Naive thymus-derived CD4-positive, alpha-beta T cell (primary cell): ENCODE data around the gene PTMA. TPM values are rescaled to one million over a fixed set of nuclear protein-coding genes. Genes with fewer than 3 reads are reported as not detected.

Source experiments
- ATAC-seq: fragments of 150-1000 bp; cut with Tn5 transposase; 2 replicates; pipeline ENCODE4 v1.10.0; 2021; ENCODE audit warnings: mild to moderate bottlenecking, moderate library complexity
- CTCF ChIA-PET: fragments of 350-600 bp; sonication (Branson Sonifier 250); formaldehyde crosslinking; loops from one replicate; lab custom pipeline; 2021; ENCODE audit warnings: antibody characterized with exemption; lab: Charles Lee
- POLR2A ChIA-PET: fragments of 350-600 bp; sonication (Branson Sonifier 250); formaldehyde crosslinking; loops from one replicate; lab custom pipeline; 2021; ENCODE audit warnings: antibody characterized with exemption, inconsistent platforms; lab: Charles Lee
- DNase-seq, 9 donors: peaks; one replicate each; pipeline versions ENCODE4 v3.0.0 to v3.0.0-alpha.2; 2020 to 2022; ENCODE audit warnings: mixed read lengths in 1 of 9
- H3K27ac ChIP-seq: one replicate; pipeline ENCODE4 v1.7.0; 2013; ENCODE audit warnings: mild to moderate bottlenecking, low read depth, low read length, moderate library complexity
- H3K27me3 ChIP-seq, 2 donors: one replicate each; pipeline ENCODE4 v1.7.0; 2013; ENCODE audit warnings: low read length in 2 of 2, mild to moderate bottlenecking in 2 of 2, moderate library complexity in 2 of 2; ENCODE audit not compliant: control insufficient read depth in 2 of 2, insufficient read depth in 2 of 2
- H3K36me3 ChIP-seq, 3 experiments: 1 replicate in 2 of 3; 2 replicates in 1 of 3; pipeline ENCODE4 v1.7.0; 2013; ENCODE audit warnings: low read length in 3 of 3, mild to moderate bottlenecking in 3 of 3, moderate library complexity in 1 of 3; ENCODE audit not compliant: insufficient read depth in 3 of 3, control insufficient read depth in 2 of 3
- H3K4me1 ChIP-seq, 2 donors: one replicate each; pipeline ENCODE4 v1.7.0; 2013; ENCODE audit warnings: low read length in 2 of 2, mild to moderate bottlenecking in 2 of 2, moderate library complexity in 1 of 2; ENCODE audit not compliant: control insufficient read depth in 2 of 2, insufficient read depth in 2 of 2
- H3K4me3 ChIP-seq: 2 replicates; pipeline ENCODE4 v1.7.0; 2013; ENCODE audit warnings: mild to moderate bottlenecking, low read length
- H3K9me3 ChIP-seq, 3 experiments: 1 replicate in 2 of 3; 2 replicates in 1 of 3; pipeline ENCODE4 v1.7.0; 2013; ENCODE audit warnings: low read length in 3 of 3; ENCODE audit not compliant: control insufficient read depth in 2 of 3
- H3K27ac Mint-ChIP-seq, 9 donors: one replicate each; pipeline ENCODE4 v1.8.0; 2020 to 2022; ENCODE audit warnings: mixed read lengths in 9 of 9, mild to moderate bottlenecking in 8 of 9, moderate library complexity in 5 of 9, inconsistent platforms in 2 of 9
- H3K27me3 Mint-ChIP-seq, 5 donors: one replicate each; pipeline ENCODE4 v1.8.0; 2021 to 2022; ENCODE audit warnings: mixed read lengths in 5 of 5, mild to moderate bottlenecking in 1 of 5
- H3K36me3 Mint-ChIP-seq, 5 donors: one replicate each; pipeline ENCODE4 v1.8.0; 2020 to 2022; ENCODE audit warnings: mixed read lengths in 5 of 5, mild to moderate bottlenecking in 3 of 5, inconsistent platforms in 1 of 5
- H3K4me1 Mint-ChIP-seq, 7 donors: one replicate each; pipeline ENCODE4 v1.8.0; 2020 to 2022; ENCODE audit warnings: mixed read lengths in 7 of 7, mild to moderate bottlenecking in 3 of 7, inconsistent platforms in 1 of 7
- H3K4me3 Mint-ChIP-seq, 10 donors: one replicate each; pipeline ENCODE4 v1.8.0; 2020 to 2022; ENCODE audit warnings: mild to moderate bottlenecking in 10 of 10, mixed read lengths in 10 of 10, moderate library complexity in 6 of 10, inconsistent platforms in 2 of 10
- H3K9me3 Mint-ChIP-seq, 11 donors: one replicate each; pipeline ENCODE4 v1.8.0; 2020 to 2022; ENCODE audit warnings: mixed read lengths in 11 of 11, mild to moderate bottlenecking in 4 of 11, inconsistent platforms in 1 of 11, moderate library complexity in 1 of 11
- intact Hi-C, 2 donors: fragments of 100-400 bp; cut with micrococcal nuclease; formaldehyde crosslinking; loops; one replicate each; pipeline ENCODE4 v1.15.1; 2023
- polyA plus RNA-seq, 2 donors: library from polyadenylated mRNA; unstranded; fragments of 300-500 nt; fragmentation: Illumina TruSeq; gene quantifications; one replicate each; pipeline ENCODE4 v1.2.3, GENCODE V29; 2021
- total RNA-seq, 6 experiments: library from RNA in 5 of 6; stranded (reverse) in 5 of 6; gene quantifications; 1 replicate in 5 of 6; 2 replicates in 1 of 6; pipeline ENCODE4 v1.2.3 and lab custom pipeline; 2021 to 2026

Gene PTMA
- total and polyA plus RNA-seq, 7 experiments from 2014 or later = 1,211 to 2,051 (median 1,324) TPM

DNA sequence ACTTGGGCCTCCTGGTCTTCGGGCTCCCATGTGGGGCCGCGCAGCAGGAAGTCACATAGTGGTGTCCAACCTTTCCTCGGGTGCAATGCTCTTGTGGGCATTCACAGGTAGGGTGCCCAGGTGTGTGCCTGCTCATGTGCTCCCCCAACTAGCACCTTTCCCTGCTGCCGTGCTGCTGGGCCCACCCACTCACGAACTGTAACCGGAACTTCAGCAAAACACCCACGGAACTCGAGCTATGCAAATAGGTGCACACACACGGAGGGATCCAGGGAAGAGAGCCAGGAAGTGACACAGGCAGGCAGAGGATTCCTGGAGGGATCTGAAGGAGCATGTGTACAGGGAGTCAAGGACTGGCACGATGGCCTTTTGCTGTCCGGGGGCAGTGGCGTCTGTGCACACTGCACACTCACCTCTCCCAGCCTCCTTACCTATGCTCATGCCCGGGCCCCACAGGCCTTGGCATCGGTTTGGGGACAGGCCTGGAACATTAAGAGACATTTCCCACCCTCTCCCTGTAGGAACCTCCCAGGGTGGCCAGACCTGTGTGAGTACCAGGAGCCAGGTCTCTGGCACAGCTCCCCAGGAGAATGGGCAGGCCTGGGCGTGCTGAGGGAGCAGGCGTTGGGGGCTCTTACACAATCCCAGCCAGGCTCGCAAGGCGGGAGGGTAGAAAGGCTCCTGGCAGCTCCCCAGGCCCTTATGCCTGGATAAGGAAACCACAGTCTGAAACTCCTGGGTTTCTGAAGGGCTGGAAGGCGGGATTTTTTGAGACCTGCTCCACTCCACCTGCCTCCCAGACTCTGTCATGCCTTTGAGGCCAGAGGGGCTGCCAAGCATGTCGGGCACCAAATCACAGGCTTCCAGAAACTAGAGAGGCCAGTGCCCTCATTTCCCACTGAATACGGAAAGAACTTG is 6.6 kb upstream of the PTMA start:
- intact Hi-C loops = loop anchor here in 1 of 2 donors (10.0 kb wide), 2 partner anchors 647 to 1287 kb away; partner anchors contain the start of genes PSMD1 and SP100
- peaks cover 0 to 21% (median 11%) of the 10 kb centered on the region in 7 donors for H3K4me1 Mint-ChIP-seq
- POLR2A ChIA-PET = interaction anchor here (1.1 to 8.8 kb wide), 4 partner anchors 10 to 40 kb away, joined by 4 to 241 read pairs (median 9); no protein-coding TSS in a partner anchor

DNA sequence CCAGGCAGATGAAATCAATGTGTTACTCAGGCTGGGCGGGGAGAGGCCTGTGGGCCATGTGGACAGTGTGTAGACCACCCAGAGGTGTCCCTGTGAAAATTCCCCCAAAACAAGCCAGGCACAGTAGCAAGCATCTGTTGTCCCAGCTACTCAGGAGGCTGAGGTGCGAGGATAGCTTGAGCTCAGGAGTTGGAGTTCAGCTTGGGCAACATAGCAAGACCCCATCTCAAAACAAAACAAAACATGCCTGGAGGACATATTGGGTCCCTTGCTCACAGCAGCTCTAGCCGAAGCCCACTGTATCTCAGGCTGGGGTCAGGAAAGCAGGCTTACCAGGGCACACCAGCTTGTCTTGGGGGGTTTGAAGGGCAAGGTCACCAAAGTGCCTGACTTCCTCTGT is 4.3 kb upstream of the PTMA start:
- no peaks in the 10 kb centered on the region for H3K9me3 ChIP-seq
- Mint-ChIP-seq H3K4me1 (peaks cover 0 to 23% (median 12%) of the 10 kb centered on the region in 7 donors), H3K27ac (peak overlapping the region in 2 of 9 donors; percentile 10 to 66), H3K9me3 (peaks cover 0 to 6% (median 0%) of the 10 kb centered on the region in 11 donors), H3K36me3 (peaks cover 0 to 15% (median 3%) of the 10 kb centered on the region in 5 donors), H3K27me3 (peaks cover 0 to 4% (median 0%) of the 10 kb centered on the region in 5 donors), H3K4me3 (peak overlapping the region in 8 of 10 donors; percentile 21 to 55 (median 40))
- H3K27me3 ChIP-seq = no peaks in the 10 kb centered on the region
- peaks cover 11 to 12% of the 10 kb centered on the region in 2 donors for H3K4me1 ChIP-seq
- H3K36me3 ChIP-seq = peaks cover 0 to 11% (median 0%) of the 10 kb centered on the region in 3 experiments
- intact Hi-C loops = loop anchor here in 1 of 2 donors (10.0 kb wide), 2 partner anchors 649 to 1289 kb away; partner anchors contain the start of genes PSMD1 and SP100
- no peak for DNase-seq
- H3K4me3 ChIP-seq = no peak overlapping the region
- no peak overlapping the region for H3K27ac ChIP-seq
- ChIA-PET POLR2A (interaction anchor here (0.7 to 8.8 kb wide), 4 partner anchors 10 to 240 kb away, joined by 3 to 241 read pairs (median 12); partner anchors contain the start of gene NCL), CTCF (interaction anchor here (0.8 to 4.2 kb wide), 7 partner anchors 11 to 103 kb away, joined by 3 to 27 read pairs (median 3); no protein-coding TSS in a partner anchor)
- ATAC-seq = no peak

More for the DNA sequence above, 6.6 kb upstream of the PTMA start:
- H3K36me3 ChIP-seq = no peaks in the 10 kb centered on the region
- CTCF ChIA-PET = interaction anchor here (1.5 to 4.2 kb wide), 4 partner anchors 13 to 90 kb away, joined by 3 to 27 read pairs (median 12); no protein-coding TSS in a partner anchor
- H3K4me3 ChIP-seq = no peak overlapping the region
- Mint-ChIP-seq H3K27ac (no peak overlapping the region), H3K4me3 (no peak overlapping the region), H3K36me3 (peaks cover 0 to 13% (median 0%) of the 10 kb centered on the region in 5 donors), H3K27me3 (no peaks in the 10 kb centered on the region), H3K9me3 (no peaks in the 10 kb centered on the region)
- H3K27me3 ChIP-seq = no peaks in the 10 kb centered on the region
- peaks cover 11 to 12% of the 10 kb centered on the region in 2 donors for H3K4me1 ChIP-seq
- no peak overlapping the region for H3K27ac ChIP-seq
- ATAC-seq (no peak), DNase-seq (no peak)
- no peaks in the 10 kb centered on the region for H3K9me3 ChIP-seq

DNA sequence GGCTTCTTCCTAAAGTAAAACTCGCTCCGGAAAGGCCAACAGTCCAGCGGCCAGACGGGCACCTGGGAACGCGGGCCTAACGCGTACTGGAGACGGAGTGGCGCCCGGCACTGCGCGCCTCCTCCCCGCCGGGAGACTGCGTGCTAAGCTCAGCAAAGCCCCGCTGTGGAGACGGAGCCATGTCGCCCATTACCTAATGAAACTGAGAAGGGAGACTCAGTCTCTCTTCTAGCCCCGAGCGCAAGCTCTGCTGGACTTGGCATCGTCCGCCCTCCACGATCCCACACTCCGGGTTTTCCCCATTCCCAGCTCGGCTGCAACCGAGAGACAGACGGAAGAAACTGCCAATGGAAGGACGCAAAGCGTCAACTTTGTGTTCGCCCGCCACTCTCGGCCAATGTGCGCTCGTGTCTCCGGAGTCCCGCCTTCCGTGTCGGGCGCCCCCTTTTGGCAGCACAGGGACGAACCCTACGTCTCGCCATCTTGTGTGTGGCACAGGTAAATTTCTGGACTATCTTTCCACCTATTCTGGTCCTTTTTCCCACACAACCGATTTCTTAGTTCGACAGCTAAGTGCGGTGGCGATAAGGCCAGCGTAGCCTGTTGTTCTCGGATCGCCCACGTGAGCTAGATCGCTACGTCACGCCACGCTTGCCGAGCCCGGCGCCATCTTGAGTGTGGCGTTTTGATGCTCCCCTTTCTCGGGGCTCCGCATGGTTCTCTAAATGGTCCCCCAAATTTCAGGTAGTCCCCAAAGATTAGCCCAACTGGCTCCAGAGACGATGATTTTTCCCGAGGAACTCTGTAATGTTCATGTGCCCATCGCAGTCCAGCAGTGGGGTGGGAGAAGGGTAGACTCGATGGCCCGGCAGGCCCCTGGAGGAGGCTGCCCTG is 1.3 kb upstream of the PTMA start:
- POLR2A ChIA-PET = interaction anchor here (0.7 to 8.8 kb wide), 29 partner anchors 8 to 1712 kb away, joined by 3 to 241 read pairs (median 5); partner anchors contain the start of gene NCL
- H3K27me3 ChIP-seq = no peaks in the 10 kb centered on the region
- peak; percentile 96 to 99 (median 97) for DNase-seq

DNA sequence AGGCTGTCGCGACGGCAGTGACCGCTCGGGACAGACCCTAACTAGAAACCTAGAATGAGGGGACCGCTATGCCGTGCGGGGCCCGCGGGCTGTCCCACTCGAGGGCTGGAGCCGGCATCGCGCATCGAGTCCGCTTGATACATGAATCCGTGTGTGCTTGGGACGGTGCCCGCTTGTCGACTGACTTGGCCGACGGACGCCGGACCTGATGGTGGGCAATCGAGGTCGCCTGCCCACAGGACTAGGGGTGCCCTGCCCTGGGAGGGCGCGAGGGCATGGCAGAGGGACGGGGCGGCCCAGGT is 749 bp upstream of the PTMA start:
- Histone ChIP-seq H3K27ac (peak overlapping the region; percentile 100), H3K9me3 (no peaks in the 10 kb centered on the region), H3K4me3 (peak overlapping the region; percentile 78), H3K36me3 (peaks cover 11 to 40% (median 12%) of the 10 kb centered on the region in 3 experiments), H3K4me1 (peaks cover 25 to 27% of the 10 kb centered on the region in 2 donors), H3K27me3 (no peaks in the 10 kb centered on the region)
- H3K36me3 Mint-ChIP-seq = peaks cover 10 to 34% (median 14%) of the 10 kb centered on the region in 5 donors
- ATAC-seq = no peak
- peak overlapping the region; percentile 95 to 99 (median 97) for H3K4me3 Mint-ChIP-seq
- DNase-seq = peak in 1 of 9 donors; percentile 61
- peaks cover 0 to 12% (median 0%) of the 10 kb centered on the region in 11 donors for H3K9me3 Mint-ChIP-seq
- POLR2A ChIA-PET = interaction anchor here (0.9 to 8.8 kb wide), 18 partner anchors 9 to 843 kb away, joined by 3 to 241 read pairs (median 5); partner anchors contain the start of genes EIF4E2, NCL, PDE6D and TIGD1
- peaks cover 17 to 40% (median 29%) of the 10 kb centered on the region in 7 donors for H3K4me1 Mint-ChIP-seq
- intact Hi-C loops = loop anchor here (1.0 to 10.0 kb wide), 10 partner anchors 45 to 1560 kb away; partner anchors contain the start of genes PDE6D (in 2 of the 2), COPS7B (in 1 of the 2), NCL (in 1 of the 2) and PSMD1 (in 1 of the 2)
- H3K27me3 Mint-ChIP-seq = peaks cover 0 to 6% (median 0%) of the 10 kb centered on the region in 5 donors
- H3K27ac Mint-ChIP-seq = peak overlapping the region; percentile 100
- CTCF ChIA-PET = interaction anchor here (1.2 to 1.5 kb wide), 4 partner anchors 8 to 52 kb away, joined by 3 to 7 read pairs (median 4); no protein-coding TSS in a partner anchor

More for the DNA sequence above, 1.3 kb upstream of the PTMA start:
- Mint-ChIP-seq H3K9me3 (peaks cover 0 to 12% (median 0%) of the 10 kb centered on the region in 11 donors), H3K4me3 (peak overlapping the region; percentile 95 to 99 (median 97)), H3K36me3 (peaks cover 4 to 28% (median 12%) of the 10 kb centered on the region in 5 donors), H3K27ac (peak overlapping the region; percentile 100), H3K27me3 (peaks cover 0 to 6% (median 0%) of the 10 kb centered on the region in 5 donors), H3K4me1 (peaks cover 11 to 34% (median 23%) of the 10 kb centered on the region in 7 donors)
- Histone ChIP-seq H3K27ac (peak overlapping the region; percentile 100), H3K4me1 (peaks cover 19 to 21% of the 10 kb centered on the region in 2 donors), H3K4me3 (peak overlapping the region; percentile 78), H3K9me3 (no peaks in the 10 kb centered on the region), H3K36me3 (peaks cover 5 to 34% (median 6%) of the 10 kb centered on the region in 3 experiments)
- intact Hi-C loops = loop anchor here (1.0 to 10.0 kb wide), 12 partner anchors 7 to 1560 kb away; partner anchors contain the start of genes PDE6D (in 2 of the 2), COPS7B (in 1 of the 2), NCL (in 1 of the 2) and PSMD1 (in 1 of the 2)
- CTCF ChIA-PET = interaction anchor here (0.6 to 2.1 kb wide), 11 partner anchors 8 to 255 kb away, joined by 3 to 13 read pairs (median 5); no protein-coding TSS in a partner anchor
- peak; percentile 62 for ATAC-seq
